ENCODE measurements around the gene SERINC5.

SERINC5 gene

DNA sequence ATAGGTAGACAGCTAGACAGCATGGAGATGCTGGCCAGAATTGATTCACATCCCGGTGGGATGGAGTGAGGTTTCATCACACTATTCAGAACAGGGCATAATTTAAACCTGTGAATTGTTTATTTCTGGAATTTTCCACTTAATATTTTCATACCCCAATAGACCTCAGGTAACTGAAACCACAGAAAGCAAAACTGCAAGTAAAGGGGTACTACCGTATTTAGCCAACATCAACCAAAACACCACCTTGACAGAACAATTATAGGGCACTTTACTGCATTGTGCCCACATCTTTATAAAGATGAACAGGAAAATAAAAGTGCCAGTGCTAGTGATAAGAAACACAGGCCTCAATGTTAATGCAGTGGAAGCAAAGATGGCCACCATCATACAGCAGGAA, 7.5 kb downstream of the SERINC5 start:
- no peak for DNase-seq (ENCODE audit: low read depth in 1 of 2, low spot score in 1 of 2)
- TF ChIP-seq JUND (IDR thresholded peaks at IDR 0.05; ENCODE audit: low read depth) = no peak
- in situ Hi-C loops (cut with HindIII; ENCODE audit: low pct_unique_long_range_greater_than_20kb, low sequenced_read_pairs) = no loop called here

DNA sequence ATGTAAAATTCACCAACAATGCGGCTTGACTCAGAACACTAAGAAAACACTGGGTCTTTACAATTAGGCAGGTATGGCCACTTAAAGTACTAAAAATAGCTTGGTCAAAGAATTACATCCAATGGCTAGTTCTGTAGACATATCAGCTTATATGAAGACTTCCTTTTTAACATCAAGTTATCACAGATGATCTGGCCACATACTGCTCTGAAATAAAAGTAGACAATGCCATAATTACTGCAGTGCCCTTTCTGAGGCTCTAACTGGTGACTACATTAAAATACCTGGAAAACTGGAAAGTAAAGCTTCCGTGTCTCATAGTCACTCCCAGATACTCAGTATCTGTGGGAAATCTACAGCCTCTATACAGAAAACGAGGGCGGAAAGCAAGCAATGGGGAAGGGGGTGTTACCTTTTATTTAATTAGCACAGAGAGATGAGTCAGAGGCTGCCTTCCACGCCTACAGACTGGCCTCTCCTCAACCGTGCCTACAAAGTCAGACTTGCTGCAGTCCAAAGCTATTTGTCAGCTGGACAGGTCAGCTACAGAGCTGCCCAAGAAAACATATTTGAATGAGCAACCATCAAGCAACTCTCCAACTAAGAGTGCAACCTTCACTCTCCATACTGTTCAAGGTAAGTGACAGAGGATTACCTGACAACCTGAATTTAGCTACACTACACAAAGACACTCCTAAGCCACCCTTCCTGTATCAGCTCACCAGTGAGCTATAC, 8.7 kb downstream of the SERINC5 start:
- peak; percentile 55 to 86 for DNase-seq (ENCODE audit: low read depth in 1 of 2, low spot score in 1 of 2)
- in situ Hi-C loops (cut with HindIII; ENCODE audit: low pct_unique_long_range_greater_than_20kb, low sequenced_read_pairs) = no loop called here
- no peak for TF ChIP-seq JUND (IDR thresholded peaks at IDR 0.05; ENCODE audit: low read depth)

DNA sequence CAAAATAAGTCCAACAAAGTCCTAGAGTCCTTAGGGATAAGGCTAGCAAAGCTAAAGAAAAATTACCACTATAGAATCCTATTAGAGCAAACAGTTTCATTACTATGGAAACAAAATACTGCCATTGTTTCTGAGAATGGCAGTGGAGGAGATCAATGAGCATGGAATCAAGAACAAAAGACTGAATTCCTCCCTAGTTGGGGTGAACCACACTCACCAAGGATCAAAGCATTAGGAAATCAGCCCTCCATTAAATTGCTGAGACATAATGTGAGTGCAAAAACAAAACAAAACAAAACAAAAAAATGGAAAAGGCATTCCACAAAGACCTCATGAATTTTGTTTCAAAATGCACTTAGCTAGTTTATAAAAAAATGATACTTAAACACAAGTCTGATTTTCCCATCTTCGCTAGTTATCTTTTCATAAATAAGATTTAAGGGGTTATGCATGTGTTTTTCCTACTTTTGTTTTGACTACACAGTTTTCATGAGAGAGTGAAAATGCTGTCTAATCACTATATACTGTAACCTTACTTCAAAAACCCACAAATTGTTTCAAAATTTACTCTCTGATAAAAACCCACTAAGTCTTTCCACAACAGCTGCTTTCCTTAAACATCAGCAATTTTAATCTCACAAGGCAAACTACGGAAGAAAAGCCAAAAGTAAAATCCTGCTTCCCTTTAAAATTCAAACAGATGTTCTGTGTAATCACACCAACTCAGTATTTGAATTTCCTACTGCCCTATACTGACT, 9.7 kb downstream of the SERINC5 start:
- no peak for DNase-seq (ENCODE audit: low read depth in 1 of 2, low spot score in 1 of 2)
- in situ Hi-C loops (cut with HindIII; ENCODE audit: low pct_unique_long_range_greater_than_20kb, low sequenced_read_pairs) = no loop called here
- TF ChIP-seq JUND (IDR thresholded peaks at IDR 0.05; ENCODE audit: low read depth) = no peak

DNA sequence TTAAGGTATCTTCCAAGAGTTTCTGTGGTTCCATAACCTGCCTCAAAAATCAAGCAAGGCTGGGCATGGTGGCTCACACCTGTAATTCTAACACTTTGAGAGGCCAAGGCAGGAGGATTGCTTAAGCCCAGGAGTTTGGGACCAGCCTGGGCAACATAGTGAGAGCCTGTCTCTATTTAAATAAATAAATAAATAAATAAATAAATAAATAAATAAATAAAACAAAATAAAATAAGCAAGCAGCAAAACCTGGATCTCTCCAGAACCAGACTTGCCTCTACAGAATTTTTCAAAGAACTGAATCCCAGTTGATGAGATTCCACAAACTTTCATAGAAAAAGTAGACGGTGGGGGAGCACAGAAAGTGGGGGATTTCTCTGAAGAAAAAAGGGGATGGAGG, 12.3 kb downstream of the SERINC5 start:
- DNase-seq (ENCODE audit: low read depth in 1 of 2, low spot score in 1 of 2) = no peak
- TF ChIP-seq JUND (IDR thresholded peaks at IDR 0.05; ENCODE audit: low read depth) = no peak
- in situ Hi-C loops (cut with HindIII; ENCODE audit: low pct_unique_long_range_greater_than_20kb, low sequenced_read_pairs) = no loop called here

DNA sequence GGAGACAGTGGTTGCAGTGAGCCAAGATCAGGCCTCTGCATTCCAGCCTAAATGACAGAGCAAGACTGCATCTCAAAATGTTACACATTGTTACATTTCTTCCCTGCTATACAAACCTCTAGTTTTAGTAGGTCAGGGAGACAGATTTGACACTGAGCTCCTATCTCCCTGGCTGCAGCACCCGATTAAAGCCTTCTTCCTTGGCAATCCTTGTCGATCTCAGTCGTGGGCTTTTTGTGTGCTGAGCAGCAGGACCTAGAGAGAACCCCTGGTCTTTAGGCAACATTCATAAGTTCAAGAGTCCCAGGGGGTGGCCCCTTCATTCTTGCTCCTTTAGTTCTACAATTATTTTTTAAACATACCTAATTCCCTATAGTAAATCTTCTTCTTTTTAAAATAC, 13.0 kb downstream of the SERINC5 start:
- in situ Hi-C loops (cut with HindIII; ENCODE audit: low pct_unique_long_range_greater_than_20kb, low sequenced_read_pairs) = no loop called here
- TF ChIP-seq JUND (IDR thresholded peaks at IDR 0.05; ENCODE audit: low read depth) = no peak
- DNase-seq (ENCODE audit: low read depth in 1 of 2, low spot score in 1 of 2) = no peak

DNA sequence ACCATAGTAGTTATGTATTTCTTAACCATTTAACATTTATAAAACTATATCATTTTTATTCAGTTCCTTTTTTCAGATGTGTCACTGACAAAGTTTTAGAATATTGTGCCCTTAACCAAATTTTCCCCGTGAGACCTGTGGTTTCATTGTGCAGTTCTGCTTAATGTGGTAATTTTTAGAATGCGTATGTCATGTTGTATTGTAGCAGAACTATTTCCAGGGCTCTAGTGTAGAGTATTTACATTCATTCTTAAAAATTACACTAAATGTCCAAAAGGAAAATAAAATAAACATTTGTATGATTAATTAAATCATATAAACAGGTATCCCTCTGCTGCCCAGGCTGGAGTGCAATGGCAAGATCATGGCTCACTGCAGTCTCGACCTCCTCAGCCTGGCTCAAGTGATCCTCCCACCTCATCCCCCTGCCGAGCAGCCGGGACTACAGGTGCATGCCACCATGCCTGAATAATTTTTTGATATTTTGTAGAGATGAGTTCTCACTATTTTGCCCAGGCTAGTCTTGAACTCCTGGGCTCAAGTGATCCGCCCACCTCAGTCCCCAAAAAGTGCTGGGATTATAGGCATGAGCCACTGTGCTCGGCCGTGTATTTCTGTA, 15.4 kb downstream of the SERINC5 start:
- DNase-seq (ENCODE audit: low read depth in 1 of 2, low spot score in 1 of 2) = no peak
- in situ Hi-C loops (cut with HindIII; ENCODE audit: low pct_unique_long_range_greater_than_20kb, low sequenced_read_pairs) = no loop called here
- no peak for TF ChIP-seq JUND (IDR thresholded peaks at IDR 0.05; ENCODE audit: low read depth)

DNA sequence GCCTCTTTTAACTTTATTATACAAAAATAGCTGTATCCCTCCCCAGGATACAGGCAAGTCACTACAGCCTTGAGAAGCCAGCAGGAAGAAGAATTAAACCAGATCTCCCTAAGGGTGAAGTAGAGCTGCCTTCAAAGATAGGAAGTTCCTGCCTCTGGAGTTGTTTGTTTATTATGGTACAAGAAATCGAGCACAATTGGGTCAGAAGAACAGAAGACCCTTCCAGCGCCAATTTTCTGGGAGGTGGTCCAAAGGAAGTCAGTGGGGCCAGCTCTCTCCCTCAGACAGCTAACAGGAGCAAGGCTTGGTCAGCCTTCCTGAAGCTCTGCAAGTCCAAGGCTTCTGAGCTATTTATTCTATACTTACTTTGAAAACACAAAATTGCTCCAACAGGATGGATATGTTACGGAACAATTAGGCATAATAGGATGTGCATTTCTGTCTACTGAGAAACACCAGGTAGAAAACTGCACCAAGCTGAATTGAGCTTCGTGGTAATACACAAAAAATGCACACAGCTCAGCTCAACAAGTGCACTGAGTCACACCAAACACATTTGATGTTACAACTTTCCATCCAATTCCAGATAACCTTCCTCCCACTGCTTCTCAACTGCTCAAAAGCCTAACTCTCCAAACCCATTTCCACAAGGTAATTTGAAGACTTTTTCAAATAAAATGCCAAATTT, 16.0 kb downstream of the SERINC5 start:
- no peak for TF ChIP-seq JUND (IDR thresholded peaks at IDR 0.05; ENCODE audit: low read depth)
- in situ Hi-C loops (cut with HindIII; ENCODE audit: low pct_unique_long_range_greater_than_20kb, low sequenced_read_pairs) = no loop called here
- no peak for DNase-seq (ENCODE audit: low read depth in 1 of 2, low spot score in 1 of 2)

DNA sequence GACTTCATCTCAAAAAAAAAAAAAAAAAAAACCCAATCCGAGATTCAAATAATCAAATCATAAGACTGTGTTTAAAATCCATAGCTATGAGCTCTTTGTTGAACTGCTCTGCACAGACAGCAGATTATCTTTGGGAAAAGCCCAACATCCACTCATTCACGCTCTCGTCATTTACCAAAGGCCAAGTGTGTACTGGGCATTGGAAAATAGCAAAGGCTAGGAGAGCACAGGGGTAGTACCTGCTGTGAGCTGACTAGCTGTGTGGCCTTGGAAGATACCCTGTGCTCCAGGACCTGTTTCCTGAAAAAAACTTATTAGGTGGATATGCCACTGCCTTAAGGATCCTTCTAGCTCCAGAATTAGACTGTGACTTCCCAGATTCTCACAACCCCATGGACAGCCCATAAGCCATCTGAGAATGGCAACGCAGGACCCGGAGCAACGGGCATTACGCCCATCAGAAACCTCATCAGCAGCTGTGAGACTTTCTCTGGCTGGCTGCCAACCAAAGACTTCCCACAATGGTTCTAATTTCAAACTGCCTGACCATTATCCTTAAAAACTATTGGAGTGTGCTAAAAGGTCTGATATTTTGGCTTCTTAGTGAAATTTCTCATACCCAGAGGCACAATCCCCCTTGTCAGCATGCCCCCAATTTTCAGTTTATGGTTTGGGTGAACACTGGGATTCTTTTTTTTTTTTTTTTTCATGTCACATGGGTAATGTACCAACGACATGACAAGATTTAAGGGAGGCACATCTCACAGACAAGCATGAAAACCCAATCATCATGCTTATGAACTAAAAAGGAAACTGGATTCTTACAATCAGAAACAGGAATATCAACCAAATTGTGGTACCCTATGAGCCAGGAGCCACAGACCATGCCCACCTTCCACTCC, 16.8 kb downstream of the SERINC5 start:
- in situ Hi-C loops (cut with HindIII; ENCODE audit: low pct_unique_long_range_greater_than_20kb, low sequenced_read_pairs) = no loop called here
- DNase-seq (ENCODE audit: low read depth in 1 of 2, low spot score in 1 of 2) = peak in 1 of 2 experiments; percentile 45
- no peak for TF ChIP-seq JUND (IDR thresholded peaks at IDR 0.05; ENCODE audit: low read depth)

DNA sequence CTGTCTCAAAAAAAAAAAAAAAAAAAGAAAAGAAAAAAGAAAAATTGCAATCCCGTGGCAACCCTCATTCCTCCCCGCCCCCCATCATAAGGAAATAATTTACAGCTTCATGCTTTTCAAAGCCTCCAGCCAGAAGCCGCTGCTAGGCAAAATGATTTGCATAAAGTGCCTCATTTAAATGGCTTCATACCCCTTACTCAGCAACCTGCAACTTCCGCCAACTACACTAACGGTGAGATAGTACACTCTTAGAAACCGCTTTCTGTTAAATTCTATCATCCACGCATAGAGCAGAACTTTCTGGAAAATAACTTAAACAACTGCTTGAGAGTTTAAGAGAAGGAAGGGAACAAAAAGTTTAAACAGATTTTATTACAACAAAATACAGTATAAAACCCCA, 17.8 kb downstream of the SERINC5 start:
- no peak for TF ChIP-seq JUND (IDR thresholded peaks at IDR 0.05; ENCODE audit: low read depth)
- in situ Hi-C loops (cut with HindIII; ENCODE audit: low pct_unique_long_range_greater_than_20kb, low sequenced_read_pairs) = no loop called here

DNA sequence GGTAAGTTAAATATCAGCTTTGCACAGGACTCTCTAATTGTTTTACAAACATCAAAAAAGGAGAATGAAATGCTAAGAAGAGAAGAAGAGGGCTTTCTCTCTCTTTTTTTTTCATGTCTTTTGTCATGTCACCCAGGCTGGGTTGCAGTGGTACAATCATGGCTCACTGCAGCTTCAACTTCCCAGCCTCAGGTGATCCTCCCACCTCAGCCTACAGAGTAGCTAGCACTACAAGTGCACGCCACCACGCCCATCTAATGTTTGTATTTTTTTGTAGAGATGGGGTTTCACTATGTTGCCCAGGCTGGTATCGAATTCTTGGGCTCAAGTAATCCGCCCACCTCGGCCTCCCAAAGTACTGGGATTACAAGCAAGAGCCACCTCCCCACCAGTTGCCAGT, 18.6 kb downstream of the SERINC5 start:
- no peak for TF ChIP-seq JUND (IDR thresholded peaks at IDR 0.05; ENCODE audit: low read depth)
- in situ Hi-C loops (cut with HindIII; ENCODE audit: low pct_unique_long_range_greater_than_20kb, low sequenced_read_pairs) = no loop called here
- DNase-seq (ENCODE audit: low read depth in 1 of 2, low spot score in 1 of 2) = no peak

More for the DNA sequence above, 17.8 kb downstream of the SERINC5 start:
- DNase-seq (ENCODE audit: low read depth in 1 of 2, low spot score in 1 of 2) = no peak

DNA sequence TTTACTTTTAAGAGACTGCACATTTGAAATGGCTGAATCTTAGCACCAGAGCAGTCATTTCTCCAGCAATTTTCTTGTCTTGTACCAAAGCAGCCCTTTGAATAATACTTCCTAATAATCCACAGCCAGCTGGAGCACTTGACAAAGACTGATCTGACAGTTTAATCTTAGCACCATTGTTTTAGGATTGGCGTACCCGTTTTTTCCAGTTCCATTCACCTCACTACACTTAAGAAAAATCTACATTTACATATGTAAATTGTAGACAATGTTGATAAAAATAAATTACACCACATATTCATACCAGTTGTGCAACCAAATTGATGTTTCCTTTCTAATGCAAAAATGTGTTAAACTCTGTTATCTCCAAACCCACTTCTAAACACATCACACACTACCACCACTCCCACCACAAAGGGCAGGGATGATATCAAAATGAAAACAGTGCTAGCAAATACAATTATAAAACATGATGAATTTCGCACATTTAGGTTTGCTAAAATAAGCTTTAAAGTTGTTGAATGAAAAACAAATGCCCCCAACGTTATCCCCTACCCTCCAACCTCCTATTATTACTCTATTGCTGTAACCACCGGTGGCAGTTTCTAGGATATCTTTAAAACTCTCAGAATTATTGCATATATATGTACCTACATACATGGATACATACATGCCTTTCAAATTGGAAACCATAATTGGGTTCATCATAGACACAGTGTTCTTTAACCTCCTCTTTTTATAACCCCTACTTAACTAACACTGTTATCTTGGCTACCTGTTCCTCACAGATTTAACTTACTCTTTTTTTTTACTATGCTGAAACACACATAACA, 21.5 kb downstream of the SERINC5 start:
- in situ Hi-C loops (cut with HindIII; ENCODE audit: low pct_unique_long_range_greater_than_20kb, low sequenced_read_pairs) = no loop called here
- DNase-seq (ENCODE audit: low read depth in 1 of 2, low spot score in 1 of 2) = no peak
- TF ChIP-seq JUND (IDR thresholded peaks at IDR 0.05; ENCODE audit: low read depth) = no peak

All from T47D (cell line).